ENCODE results near the gene CCDC196. TPM values are rescaled to one million over a fixed set of nuclear protein-coding genes. Genes with fewer than 3 reads are reported as not detected.

Gene CCDC196
- total RNA-seq, 4 donors from 2014 or later = not detected

DNA sequence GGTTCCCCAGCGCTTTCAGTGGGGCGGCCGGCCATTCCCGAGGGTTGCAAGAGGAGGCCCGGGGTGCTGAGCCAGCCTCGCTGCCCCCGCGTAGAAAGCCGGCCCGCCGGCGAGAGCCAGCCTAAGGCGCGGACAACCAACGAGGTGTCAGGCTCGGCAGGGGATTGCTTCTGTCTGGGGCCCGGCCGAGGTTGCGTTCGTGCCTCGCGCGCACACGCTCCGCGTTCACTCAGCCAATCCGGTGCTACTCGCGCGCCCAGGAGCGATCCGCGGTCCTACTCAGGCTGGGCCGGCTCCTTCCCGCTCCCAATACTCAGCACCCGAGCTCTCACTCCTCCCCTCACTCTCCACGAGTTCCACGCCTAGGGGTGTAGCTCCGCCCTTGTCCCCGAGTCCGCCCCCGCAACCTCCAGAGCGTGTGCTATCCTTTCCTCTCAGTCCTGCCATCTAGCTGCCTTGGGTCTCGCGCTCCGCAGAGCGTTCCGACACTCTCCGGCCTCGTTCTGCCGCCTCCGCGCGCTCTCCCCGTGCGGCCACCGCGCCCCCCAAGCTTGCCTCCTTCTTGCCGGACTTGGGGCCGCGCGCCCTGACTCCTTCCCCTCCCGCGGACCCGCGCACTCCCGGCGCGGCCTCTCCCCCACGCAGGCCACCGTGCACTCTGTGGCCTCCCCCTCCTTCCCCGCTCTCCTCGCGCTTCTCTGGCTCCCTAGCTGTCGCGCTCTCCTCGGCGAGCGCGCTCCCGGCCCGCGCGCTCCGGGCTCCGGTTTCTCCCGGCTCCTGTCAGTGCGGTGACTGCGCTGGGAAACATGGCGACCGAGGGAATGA, 21.8 kb downstream of the CCDC196 start, which contains the start of gene GPHN:
TSS of gene GPHN (plus strand) at position 426 of the 825 bp plus-strand sequence.
- WGBS, 2 donors (ENCODE audit: low coverage in 1 of 2) = 0% methylated on average over 35 to 42 of the region's 91 CpGs
- TF ChIP-seq POLR2AphosphoS5 (IDR thresholded peaks at IDR 0.05) = peak; percentile 83
- TF ChIP-seq EP300 (IDR thresholded peaks at IDR 0.05) = no peak
- TF ChIP-seq POLR2A (IDR thresholded peaks at IDR 0.05) = peak; percentile 53 to 54
- TF ChIP-seq, protein P1, sequence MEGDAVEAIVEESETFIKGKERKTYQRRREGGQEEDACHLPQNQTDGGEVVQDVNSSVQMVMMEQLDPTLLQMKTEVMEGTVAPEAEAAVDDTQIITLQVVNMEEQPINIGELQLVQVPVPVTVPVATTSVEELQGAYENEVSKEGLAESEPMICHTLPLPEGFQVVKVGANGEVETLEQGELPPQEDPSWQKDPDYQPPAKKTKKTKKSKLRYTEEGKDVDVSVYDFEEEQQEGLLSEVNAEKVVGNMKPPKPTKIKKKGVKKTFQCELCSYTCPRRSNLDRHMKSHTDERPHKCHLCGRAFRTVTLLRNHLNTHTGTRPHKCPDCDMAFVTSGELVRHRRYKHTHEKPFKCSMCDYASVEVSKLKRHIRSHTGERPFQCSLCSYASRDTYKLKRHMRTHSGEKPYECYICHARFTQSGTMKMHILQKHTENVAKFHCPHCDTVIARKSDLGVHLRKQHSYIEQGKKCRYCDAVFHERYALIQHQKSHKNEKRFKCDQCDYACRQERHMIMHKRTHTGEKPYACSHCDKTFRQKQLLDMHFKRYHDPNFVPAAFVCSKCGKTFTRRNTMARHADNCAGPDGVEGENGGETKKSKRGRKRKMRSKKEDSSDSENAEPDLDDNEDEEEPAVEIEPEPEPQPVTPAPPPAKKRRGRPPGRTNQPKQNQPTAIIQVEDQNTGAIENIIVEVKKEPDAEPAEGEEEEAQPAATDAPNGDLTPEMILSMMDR (IDR thresholded peaks at IDR 0.05) = peak in 3 of 4 experiments; percentile 4 to 73 (median 24)
- Histone ChIP-seq H3K36me3 (no peaks in the 10 kb centered on the region), H3K4me3 (peak within 1 kb of the TSS; percentile 60 to 93), H3K4me1 (peaks cover 0 to 27% (median 6%) of the 10 kb centered on the region in 3 donors), H3K27me3 (no peaks in the 10 kb centered on the region), H3K27ac (peak within 1 kb of the TSS; percentile 75 to 95 (median 92)), H3K9me3 (no peaks in the 10 kb centered on the region)
- ATAC-seq = peak; percentile 98

DNA sequence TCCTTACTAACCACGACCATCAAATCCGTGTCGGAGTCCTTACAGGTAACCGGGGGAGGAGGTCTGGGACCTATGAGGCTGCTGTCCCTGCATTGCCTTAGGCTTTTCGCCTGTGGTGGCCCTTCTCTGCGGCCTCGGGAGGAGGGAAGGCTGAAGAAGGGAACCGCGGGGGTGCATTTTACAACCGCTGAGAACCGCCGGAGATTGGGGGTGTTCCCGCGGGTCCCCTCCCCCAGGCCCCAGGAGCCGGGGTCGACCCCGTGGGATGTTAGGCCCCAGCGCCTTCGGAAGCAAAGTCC, 22.3 kb downstream of the CCDC196 start:
- no peaks in the 10 kb centered on the region for H3K36me3 ChIP-seq
- ATAC-seq = no peak
- peak overlapping the region; percentile 60 to 93 for H3K4me3 ChIP-seq
- no peak for TF ChIP-seq POLR2A (IDR thresholded peaks at IDR 0.05)
- TF ChIP-seq, protein P1 (IDR thresholded peaks at IDR 0.05) = no peak
- TF ChIP-seq EP300 (IDR thresholded peaks at IDR 0.05) = no peak
- 0% methylated on average over 1 of the region's 19 CpGs; no CpG with 5 or more reads in 1 of the 2 donors for WGBS, 2 donors (ENCODE audit: low coverage in 1 of 2)
- H3K9me3 ChIP-seq = no peaks in the 10 kb centered on the region
- no peaks in the 10 kb centered on the region for H3K27me3 ChIP-seq
- H3K27ac ChIP-seq = peak overlapping the region; percentile 75 to 95 (median 92)
- H3K4me1 ChIP-seq = peaks cover 0 to 27% (median 6%) of the 10 kb centered on the region in 3 donors

DNA sequence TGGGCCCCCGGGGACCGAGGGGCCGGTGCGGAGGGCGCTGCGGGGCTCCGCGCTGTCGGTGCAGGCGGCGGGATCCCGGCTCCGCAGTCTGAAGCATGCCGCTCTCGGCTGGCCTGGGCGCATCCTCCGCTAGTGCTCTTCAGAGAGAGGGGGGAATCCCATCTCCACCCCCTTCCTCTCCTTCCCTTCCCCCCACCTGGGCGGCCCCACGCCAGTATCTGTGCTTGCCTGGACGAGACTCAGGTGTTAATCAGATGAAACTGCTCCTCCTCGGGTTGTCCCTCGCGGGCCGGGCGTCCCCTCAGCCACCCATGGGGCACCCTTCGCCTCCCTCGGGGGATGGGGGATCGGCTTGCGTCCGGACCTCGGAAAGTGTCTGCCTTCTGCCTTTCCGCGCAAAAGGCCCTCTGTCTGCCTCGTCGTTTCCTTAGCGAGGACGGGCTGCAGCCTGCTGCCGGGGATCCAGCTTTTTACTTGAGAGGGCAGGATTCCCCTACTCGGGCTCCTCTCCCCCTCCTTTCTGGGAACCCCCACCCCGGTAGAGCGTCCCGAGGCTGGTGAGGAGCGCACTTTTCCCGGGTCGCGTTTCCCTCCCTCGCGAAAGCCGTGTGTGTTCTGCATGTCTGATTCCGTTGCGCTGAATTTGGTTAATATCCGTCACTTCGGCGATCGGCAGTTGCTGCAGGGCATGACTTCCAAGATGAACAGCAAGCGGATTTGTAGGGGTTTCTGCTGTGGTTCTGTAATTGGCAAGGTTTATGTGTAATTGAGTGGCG, 22.9 kb downstream of the CCDC196 start:
- H3K4me3 ChIP-seq = peak overlapping the region; percentile 60 to 93
- no peaks in the 10 kb centered on the region for H3K9me3 ChIP-seq
- H3K27me3 ChIP-seq = no peaks in the 10 kb centered on the region
- 0% methylated on average over 3 to 7 of the region's 57 CpGs for WGBS, 2 donors (ENCODE audit: low coverage in 1 of 2)
- H3K4me1 ChIP-seq = peaks cover 0 to 27% (median 6%) of the 10 kb centered on the region in 3 donors
- no peak for ATAC-seq
- peak overlapping the region; percentile 75 to 95 (median 92) for H3K27ac ChIP-seq
- H3K36me3 ChIP-seq = no peaks in the 10 kb centered on the region
- no peak for TF ChIP-seq POLR2A (IDR thresholded peaks at IDR 0.05)
- no peak for TF ChIP-seq EP300 (IDR thresholded peaks at IDR 0.05)
- TF ChIP-seq, protein P1 (IDR thresholded peaks at IDR 0.05) = no peak

DNA sequence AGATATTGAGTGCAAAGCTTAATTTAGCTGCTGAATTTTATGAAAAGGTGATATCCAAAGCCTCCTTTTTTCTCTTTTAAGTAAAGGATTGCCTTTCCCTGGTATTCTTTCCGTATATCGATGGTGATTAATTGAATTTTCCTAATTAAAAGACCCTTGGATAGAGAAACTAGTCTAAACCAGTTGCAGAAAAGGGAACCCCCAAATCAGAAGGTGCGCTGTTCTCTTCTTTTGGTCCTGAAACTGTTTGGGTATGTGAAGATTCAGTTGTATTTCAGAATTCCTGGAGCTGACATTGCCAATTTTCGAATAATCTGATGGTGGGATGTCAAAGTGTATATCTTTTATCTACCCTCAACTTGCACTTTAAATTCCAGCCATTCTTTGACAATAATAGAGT, 23.7 kb downstream of the CCDC196 start:
- WGBS, 2 donors (ENCODE audit: low coverage in 1 of 2) = 43 to 90% methylated on average over 2 to 4 of the region's 4 CpGs

More for the DNA sequence above, 23.7 kb downstream of the CCDC196 start:
- H3K27me3 ChIP-seq = no peaks in the 10 kb centered on the region
- peaks cover 0 to 27% (median 6%) of the 10 kb centered on the region in 3 donors for H3K4me1 ChIP-seq
- no peak for ATAC-seq
- peak overlapping the region; percentile 60 to 93 for H3K4me3 ChIP-seq
- TF ChIP-seq POLR2A (IDR thresholded peaks at IDR 0.05) = no peak
- no peak for TF ChIP-seq POLR2AphosphoS5 (IDR thresholded peaks at IDR 0.05)
- no peak for TF ChIP-seq EP300 (IDR thresholded peaks at IDR 0.05)
- TF ChIP-seq, protein P1 (IDR thresholded peaks at IDR 0.05) = no peak
- H3K9me3 ChIP-seq = no peaks in the 10 kb centered on the region
- no peaks in the 10 kb centered on the region for H3K36me3 ChIP-seq
- H3K27ac ChIP-seq = peak overlapping the region in 2 of 4 donors; percentile 90 to 93

Data from gastroesophageal sphincter (tissue), 4 donors.